K562 (cell line): ENCODE results near the gene SAT2. TPM values are rescaled to one million over a fixed set of nuclear protein-coding genes. Genes with fewer than 3 reads are reported as not detected.
"Not testable (repeated sequence)": the region's sequence is repeated elsewhere in the genome, so short reads cannot be mapped to it uniquely, and the experiment has no call there.

ENCODE experiments used
- ATAC-seq: fragments of 200-7000 bp; cut with Tn5 transposase; 3 replicates; pipeline ENCODE4 v1.9.1; 2020; ENCODE audit warnings: moderate library complexity
- BruUV-seq: library from RNA; stranded (reverse); fragments of 400-500 nt; replicated peaks from 2 replicates; lab custom pipeline; 2021; lab: Mats Ljungman, UMichigan
- CTCF ChIA-PET: fragments of 300-600 bp; formaldehyde crosslinking; extraction: SDS; loops from one replicate; lab custom pipeline; 2021; ENCODE audit warnings: low intra/inter-chr PET ratio; lab: Yijun Ruan, JAX
- POLR2A ChIA-PET: fragments of 300-600, 350-650 bp; sonication (Branson Sonifier 250); formaldehyde crosslinking; extraction: SDS; loops from one replicate; lab custom pipeline; 2021; ENCODE audit warnings: antibody characterized with exemption, inconsistent platforms; lab: Yijun Ruan, JAX
- DNase-seq, 4 experiments: peaks; one replicate each; pipeline versions ENCODE4 v3.0.0 to v3.0.0-alpha.2; 2011 to 2018; ENCODE audit warnings: low spot score in 3 of 4, mixed read lengths in 3 of 4; ENCODE audit errors: extremely low read depth in 1 of 4
- FAIRE-seq: peaks from 2 replicates; lab custom pipeline; 2011; peaks lifted over from hg19 to GRCh38; lab: Jason Lieb, UNC
- H2AFZ ChIP-seq: 2 replicates; pipeline ENCODE4 v1.6.0; 2011; ENCODE audit warnings: low read depth, low read length, control low read depth, inconsistent platforms
- H3K27ac ChIP-seq: fragments of 200-600 bp; 3 replicates; pipeline ENCODE4 v1.8.0; 2011; ENCODE audit warnings: low read depth, mild to moderate bottlenecking, control low read depth, inconsistent platforms, low read length, moderate library complexity, mixed read lengths; ENCODE audit errors: extremely low read depth
- H3K27me3 ChIP-seq, 2 experiments: fragments of 300-600 bp in 1 of 2; 2 replicates in 1 of 2; 3 replicates in 1 of 2; pipeline versions ENCODE4 v1.6.0 to v1.8.0; 2011; ENCODE audit warnings: inconsistent platforms in 2 of 2, low read length in 2 of 2, mild to moderate bottlenecking in 1 of 2, mixed read lengths in 1 of 2, moderate library complexity in 1 of 2; ENCODE audit not compliant: control insufficient read depth in 2 of 2, insufficient read depth in 2 of 2
- H3K36me3 ChIP-seq: fragments of 300-600 bp; 3 replicates; pipeline ENCODE4 v1.8.0; 2011; ENCODE audit warnings: mild to moderate bottlenecking, low read length, inconsistent platforms; ENCODE audit not compliant: control insufficient read depth, insufficient read depth
- H3K4me1 ChIP-seq, 2 experiments: fragments of 200-600 bp in 1 of 2; replicated peaks in 1 of 2; 2 replicates in 1 of 2; 3 replicates in 1 of 2; pipeline versions ENCODE4 v1.5.1 to v1.8.0; 2011; ENCODE audit warnings: inconsistent platforms in 2 of 2, low read length in 2 of 2, mild to moderate bottlenecking in 1 of 2, mixed read lengths in 1 of 2, moderate library complexity in 1 of 2; ENCODE audit not compliant: control insufficient read depth in 2 of 2, insufficient read depth in 2 of 2
- H3K4me2 ChIP-seq: 2 replicates; pipeline ENCODE4 v1.6.1; 2011; ENCODE audit warnings: low read length, control low read depth, inconsistent platforms, mixed read lengths; ENCODE audit not compliant: insufficient read depth
- H3K4me3 ChIP-seq: fragments of 200-600 bp; sonication (generic), shearing (Covaris generic); 2 replicates; pipeline ENCODE4 v1.5.1; 2016; ENCODE audit warnings: control low read depth, inconsistent platforms
- H3K79me2 ChIP-seq: fragments of 200-600 bp; 3 replicates; pipeline ENCODE4 v1.8.0; 2011; ENCODE audit warnings: low read length, inconsistent platforms; ENCODE audit not compliant: control insufficient read depth, insufficient read depth
- H3K9ac ChIP-seq, 2 experiments: 2 replicates each; pipeline versions ENCODE4 v1.6.0 to v1.6.1; 2011; ENCODE audit warnings: low read depth in 2 of 2, low read length in 2 of 2, control low read depth in 1 of 2, inconsistent platforms in 1 of 2, mild to moderate bottlenecking in 1 of 2, mixed read lengths in 1 of 2; ENCODE audit not compliant: insufficient read depth in 1 of 2
- H3K9me1 ChIP-seq: one replicate; pipeline ENCODE4 v1.6.0; 2011; ENCODE audit warnings: inconsistent platforms, mild to moderate bottlenecking, low read length, moderate library complexity; ENCODE audit not compliant: control insufficient read depth, insufficient read depth
- H3K9me3 ChIP-seq: replicated peaks from 2 replicates; pipeline ENCODE4 v1.5.1; 2011; ENCODE audit warnings: low read depth, low read length, inconsistent platforms; ENCODE audit not compliant: control insufficient read depth, insufficient read depth
- H4K20me1 ChIP-seq: replicated peaks from 2 replicates; pipeline ENCODE4 v1.6.1; 2011; ENCODE audit warnings: low read length, inconsistent platforms, mixed read lengths; ENCODE audit not compliant: control insufficient read depth, insufficient read depth
- ESRRA ChIP-seq: fragments of 450-650 bp; IDR thresholded peaks from 2 replicates; pipeline ENCODE4 v1.6.1; 2014; ENCODE audit warnings: low read depth, mild to moderate bottlenecking, moderate library complexity, borderline replicate concordance
- RUNX1 ChIP-seq: sonication (generic); IDR thresholded peaks from 2 replicates; pipeline ENCODE4 v1.6.1; 2016; ENCODE audit warnings: antibody characterized with exemption, low read depth
- SAFB2 ChIP-seq: fragments of 200-400 bp; formaldehyde crosslinking; IDR thresholded peaks from 2 replicates; pipeline ENCODE4 v1.6.1; 2018; ENCODE audit warnings: borderline replicate concordance, low read length, low read depth, moderate library complexity; ENCODE audit not compliant: severe bottlenecking
- SLC30A9 ChIP-seq: fragments of 250-450 bp; sonication (Bioruptor Pico); IDR thresholded peaks from 2 replicates; pipeline ENCODE4 v1.8.0; 2022; ENCODE audit warnings: mild to moderate bottlenecking, moderate library complexity
- TAF15 ChIP-seq: fragments of 200-400 bp; formaldehyde crosslinking; IDR thresholded peaks from 2 replicates; pipeline ENCODE4 v1.6.1; 2017; ENCODE audit warnings: mild to moderate bottlenecking, low read depth, low read length, moderate library complexity
- ZNF197 ChIP-seq: fragments of 200-800 bp; sonication (Bioruptor generic); IDR thresholded peaks from 2 replicates; pipeline ENCODE4 v1.6.1; 2016; ENCODE audit warnings: low read depth, missing genetic modification characterization, missing compliant biosample characterization
- WGBS: fragments of 100-300 bp; shearing (Covaris generic); methylation state at CpG from one replicate; pipeline ENCODE4 v1.1.6; 2016; ENCODE audit warnings: low coverage, mixed read lengths; ENCODE audit not compliant: insufficient coverage; ENCODE audit errors: missing lambda C conversion rate; 5-methylcytosine and 5-hydroxymethylcytosine counted together
- in situ Hi-C: fragments of 300-500 bp; cut with MboI; formaldehyde crosslinking; loops from 4 replicates; pipeline ENCODE4 v1.15.0; 2018; ENCODE audit warnings: inconsistent platforms, mixed read lengths
- intact Hi-C: fragments of 100-400 bp; cut with micrococcal nuclease; formaldehyde crosslinking; loops from 2 replicates; pipeline ENCODE4 v1.14.2; 2022
- polyA plus RNA-seq, 8 experiments: library from polyadenylated mRNA; depleted of rRNA in 4 of 8; stranded (reverse) in 5 of 8; unstranded in 3 of 8; fragments of >200 nt; fragmentation: Nextera tagmentation in 2 of 8; fragmentation: Illumina TruSeq in 1 of 8; extraction: Ambion mirVana in 2 of 8; extraction: Trizol in 1 of 8; gene quantifications; 2 replicates each; pipeline versions ENCODE4 v1.2.1 to v1.2.3, GENCODE V29; 2011 to 2014; ENCODE audit warnings: inconsistent platforms in 1 of 8, missing spikeins in 1 of 8
- total RNA-seq, 7 experiments: library from RNA; depleted of rRNA in 6 of 7; stranded (reverse); fragments of >200 nt in 6 of 7; fragmentation: Illumina TruSeq in 2 of 7; extraction: Trizol in 2 of 7; gene quantifications; 2 replicates each; pipeline versions ENCODE4 v1.2.1 to v1.2.3, GENCODE V29; 2011 to 2021; ENCODE audit warnings: low replicate concordance in 1 of 7
- TF ChIP-seq, protein P1 (sequence below): sonication (generic); formaldehyde crosslinking; IDR thresholded peaks from 2 replicates; pipeline ENCODE4 v1.8.1; 2023; ENCODE audit warnings: mild to moderate bottlenecking, missing genetic modification reagents

The SAT2 gene
- total and polyA plus RNA-seq, 9 of the 15 experiments (the other 6 are each of a cell fraction or from before 2014, with no cell fraction given), result 2.0 to 8.0 (median 5.3) TPM

DNA sequence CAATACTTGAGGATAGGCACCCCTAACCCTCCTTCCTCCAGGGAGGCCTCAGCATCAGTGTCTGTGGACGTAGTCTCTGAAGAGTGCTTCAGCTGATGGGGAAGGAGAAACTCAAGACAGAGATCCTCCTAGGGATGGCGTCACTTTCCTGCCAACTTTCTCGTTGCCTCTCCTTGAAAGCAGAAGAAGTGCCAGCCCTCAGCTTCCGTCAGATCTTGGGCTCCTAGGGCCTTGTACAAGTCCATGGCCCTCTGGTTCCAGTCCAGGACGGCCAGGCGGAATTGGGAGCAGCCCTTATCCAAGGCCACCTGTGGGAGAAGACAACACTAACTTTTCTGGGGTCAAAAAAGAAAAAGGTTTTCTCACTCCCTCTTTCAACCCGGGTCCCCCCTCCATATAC lies 1.3 kb downstream of the SAT2 start:
- ChIA-PET CTCF (no interaction called here), POLR2A (interaction anchor here (0.7 to 3.5 kb wide), 2 partner anchors 11 to 60 kb away, joined by 5 to 38 read pairs; partner anchors contain the start of genes TP53 and WRAP53)
- no peak for TF ChIP-seq ESRRA
- no peak for TF ChIP-seq SLC30A9 (CRISPR knock-in tag)
- TF ChIP-seq ZNF197 (CRISPR knock-in tag), result no peak
- TF ChIP-seq, protein P1, sequence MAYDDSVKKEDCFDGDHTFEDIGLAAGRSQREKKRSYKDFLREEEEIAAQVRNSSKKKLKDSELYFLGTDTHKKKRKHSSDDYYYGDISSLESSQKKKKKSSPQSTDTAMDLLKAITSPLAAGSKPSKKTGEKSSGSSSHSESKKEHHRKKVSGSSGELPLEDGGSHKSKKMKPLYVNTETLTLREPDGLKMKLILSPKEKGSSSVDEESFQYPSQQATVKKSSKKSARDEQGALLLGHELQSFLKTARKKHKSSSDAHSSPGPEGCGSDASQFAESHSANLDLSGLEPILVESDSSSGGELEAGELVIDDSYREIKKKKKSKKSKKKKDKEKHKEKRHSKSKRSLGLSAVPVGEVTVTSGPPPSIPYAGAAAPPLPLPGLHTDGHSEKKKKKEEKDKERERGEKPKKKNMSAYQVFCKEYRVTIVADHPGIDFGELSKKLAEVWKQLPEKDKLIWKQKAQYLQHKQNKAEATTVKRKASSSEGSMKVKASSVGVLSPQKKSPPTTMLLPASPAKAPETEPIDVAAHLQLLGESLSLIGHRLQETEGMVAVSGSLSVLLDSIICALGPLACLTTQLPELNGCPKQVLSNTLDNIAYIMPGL (CRISPR knock-in tag), result no peak
- TF ChIP-seq SAFB2, result no peak
- no peak for TF ChIP-seq TAF15
- TF ChIP-seq RUNX1, result no peak
- Histone ChIP-seq H3K4me2 (no peak overlapping the region), H2AFZ (no peak overlapping the region), H3K4me3 (no peak overlapping the region), H3K36me3 (no peaks in the 10 kb centered on the region), H3K27ac (no peak overlapping the region), H3K9ac (no peak overlapping the region), H3K4me1 (peaks cover 0 to 17% of the 10 kb centered on the region in 2 experiments; a peak in 4 of 5 replicates), H3K27me3 (no peaks in the 10 kb centered on the region), H4K20me1 (no peaks in the 10 kb centered on the region), H3K9me3 (no peaks in the 10 kb centered on the region), H3K9me1 (no peaks in the 10 kb centered on the region), H3K79me2 (no peaks in the 10 kb centered on the region)
- intact Hi-C loops, result no loop called here
- in situ Hi-C loops, result no loop called here
- no peak for ATAC-seq
- BruUV-seq, result no TSS peak
- WGBS, result 66% methylated on average over 6 of the region's 7 CpGs
- DNase-seq, result no peak
- FAIRE-seq, result no peak

DNA sequence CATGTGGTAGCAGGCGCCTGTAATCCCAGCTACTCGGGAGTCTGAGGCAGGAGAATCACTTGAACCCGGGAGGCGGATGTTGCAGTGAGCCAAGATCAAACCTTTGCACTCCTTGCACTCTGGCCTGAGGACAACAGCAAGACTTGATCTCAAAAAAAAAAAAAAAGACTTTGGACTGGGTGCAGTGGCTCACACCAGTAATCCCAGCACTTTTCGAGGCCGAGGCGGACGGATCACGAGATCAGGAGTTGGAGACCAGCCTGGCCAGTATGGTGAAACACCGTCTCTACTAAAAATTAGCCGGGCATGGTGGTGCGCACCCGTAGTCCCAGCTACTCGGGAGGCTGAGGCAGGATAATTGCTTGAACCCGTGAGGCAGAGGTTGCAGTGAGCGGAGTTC lies 1.9 kb downstream of the SAT2 start:
- DNase-seq, H3K27me3 ChIP-seq, H3K79me2 ChIP-seq, ATAC-seq, in situ Hi-C loops, H2AFZ ChIP-seq, CTCF ChIA-PET, H4K20me1 ChIP-seq, H3K9ac ChIP-seq, H3K4me2 ChIP-seq, H3K9me3 ChIP-seq, H3K9me1 ChIP-seq, BruUV-seq, H3K4me3 ChIP-seq, FAIRE-seq, H3K36me3 ChIP-seq, H3K27ac ChIP-seq, intact Hi-C loops: not testable (repeated sequence)
- POLR2A ChIA-PET, result interaction anchor here (3.5 kb wide), 1 partner anchor 61 kb away, joined by 38 read pairs; the partner anchor contains the start of genes TP53 and WRAP53
- WGBS, result 85% methylated on average over 4 of the region's 16 CpGs
- H3K4me1 ChIP-seq, result peaks cover 0 to 17% of the 10 kb centered on the region in 2 experiments; a peak in 4 of 5 replicates
